GM18867 (cell line): ENCODE measurements around the gene DAZ3.
"Not testable (repeated sequence)": the region's sequence is repeated elsewhere in the genome, so short reads cannot be mapped to it uniquely, and the experiment has no call there.

Source experiments
- ATAC-seq: cut with Tn5 transposase; IDR thresholded peaks from one replicate; pipeline ENCODE4 v1.9.1; 2021; ENCODE audit warnings: mild to moderate bottlenecking, moderate library complexity; ENCODE audit not compliant: unreplicated experiment

The DAZ3 gene

GRCh38 chrY:24813293-24813692, at the start of gene DAZ3:
DAZ3 (minus strand) TSS chrY:24813393; CDS start chrY:24813185, 208 bp downstream.
- ATAC-seq, result not testable (repeated sequence)

GRCh38 chrY:24833619-24834018, 20.4 kb upstream of the DAZ3 start, which contains the start of gene DAZ4:
DAZ4 (plus strand) TSS chrY:24833919; CDS start chrY:24834127, 208 bp downstream.
- not testable (repeated sequence) for ATAC-seq

GRCh38 chrY:24825069-24825468, 11.9 kb upstream of the DAZ3 start:
- not testable (repeated sequence) for ATAC-seq

- not testable (repeated sequence) for ATAC-seq
Measured at GRCh38 chrY:24824184-24824879, 11.1 kb upstream of the DAZ3 start.

- ATAC-seq, result not testable (repeated sequence)
Measured at GRCh38 chrY:24821836-24822235, 8.6 kb upstream of the DAZ3 start.
